Transverse colon (tissue), 4 donors: ENCODE data around the gene NOTCH1.

Source experiments
- CTCF ChIP-seq, 5 experiments: fragments of 200-600 bp in 3 of 5; fragments of 450-650 bp in 2 of 5; sonication (generic) in 3 of 5; IDR thresholded peaks; 1 replicate in 2 of 5; 2 replicates in 3 of 5; pipeline ENCODE4 v1.5.1; 2016 to 2017; ENCODE audit warnings: antibody characterized with exemption in 5 of 5, inconsistent platforms in 3 of 5, mild to moderate bottlenecking in 2 of 5, moderate library complexity in 1 of 5
- EP300 ChIP-seq: sonication (generic); formaldehyde crosslinking; IDR thresholded peaks from one replicate; pipeline ENCODE4 v1.6.1; 2017; ENCODE audit warnings: antibody characterized with exemption, low read depth
- POLR2A ChIP-seq: fragments of 450-650 bp; IDR thresholded peaks from one replicate; pipeline ENCODE4 v1.6.1; 2016; ENCODE audit warnings: antibody characterized with exemption, mild to moderate bottlenecking, moderate library complexity
- POLR2AphosphoS5 ChIP-seq, 3 donors: sonication (generic); formaldehyde crosslinking; IDR thresholded peaks; one replicate each; pipeline ENCODE4 v1.6.1; 2016; ENCODE audit warnings: antibody characterized with exemption in 3 of 3

DNA sequence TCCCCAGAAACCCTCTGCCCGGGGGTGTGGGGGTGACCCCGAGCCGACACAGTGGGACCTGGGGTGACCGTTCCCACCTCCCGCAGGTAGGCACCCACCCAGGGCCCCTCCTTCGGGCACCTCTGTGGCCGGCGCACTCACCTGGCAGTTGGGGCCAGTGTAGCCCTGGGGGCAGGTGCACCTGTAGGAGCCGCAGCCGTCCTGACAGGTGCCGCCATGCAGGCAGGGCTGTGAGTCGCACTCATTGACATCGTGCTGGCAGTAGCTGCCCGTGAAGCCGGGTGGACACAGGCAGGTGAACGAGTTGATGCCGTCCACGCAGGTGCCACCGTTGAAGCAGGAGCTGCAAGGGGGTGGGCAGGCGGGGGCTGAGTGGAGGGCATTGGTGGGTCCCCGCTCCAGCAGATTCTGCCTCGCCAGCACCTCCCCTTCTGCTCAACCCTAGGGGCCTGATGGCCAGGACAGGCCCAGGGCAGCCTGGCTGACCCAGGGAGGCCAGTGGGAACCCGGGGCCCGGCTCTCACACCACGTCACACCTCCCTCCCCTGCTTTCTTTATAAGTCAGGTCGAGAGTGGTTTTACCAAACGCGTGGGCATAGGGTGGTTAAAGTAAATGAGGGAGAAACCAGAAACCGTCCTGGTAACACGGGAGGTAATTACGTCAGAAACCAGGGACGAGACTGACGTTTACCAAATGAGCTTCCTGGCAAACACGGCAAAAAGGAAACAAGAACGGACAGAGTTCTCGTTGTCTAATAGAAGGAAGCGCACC lies 36.9 kb downstream of the NOTCH1 start:
- no peak for TF ChIP-seq CTCF (IDR thresholded peaks at IDR 0.05)
- TF ChIP-seq POLR2AphosphoS5 (IDR thresholded peaks at IDR 0.05), result no peak
- TF ChIP-seq POLR2A, result no peak
- no peak for TF ChIP-seq EP300
